Islet precursor cell (in vitro differentiated cells): Measurements from ENCODE around the gene GARNL3.

ENCODE experiments used
- DNase-seq: peaks from one replicate; pipeline ENCODE4 v3.0.0-alpha.2; 2018

The GARNL3 gene

GRCh38 chr9:127411122-127411521 lies 146.5 kb downstream of the GARNL3 start:
- DNase-seq, result no peak

- DNase-seq, result no peak
Measured at GRCh38 chr9:127415141-127415540, 150.6 kb downstream of the GARNL3 start.

GRCh38 chr9:127415657-127416056 lies 151.1 kb downstream of the GARNL3 start:
- no peak for DNase-seq

- DNase-seq, result peak; percentile 81
Measured at GRCh38 chr9:127417131-127418036, 152.8 kb downstream of the GARNL3 start.

- DNase-seq, result peak; percentile 81
Measured at GRCh38 chr9:127418037-127418471, 153.5 kb downstream of the GARNL3 start.

DNA sequence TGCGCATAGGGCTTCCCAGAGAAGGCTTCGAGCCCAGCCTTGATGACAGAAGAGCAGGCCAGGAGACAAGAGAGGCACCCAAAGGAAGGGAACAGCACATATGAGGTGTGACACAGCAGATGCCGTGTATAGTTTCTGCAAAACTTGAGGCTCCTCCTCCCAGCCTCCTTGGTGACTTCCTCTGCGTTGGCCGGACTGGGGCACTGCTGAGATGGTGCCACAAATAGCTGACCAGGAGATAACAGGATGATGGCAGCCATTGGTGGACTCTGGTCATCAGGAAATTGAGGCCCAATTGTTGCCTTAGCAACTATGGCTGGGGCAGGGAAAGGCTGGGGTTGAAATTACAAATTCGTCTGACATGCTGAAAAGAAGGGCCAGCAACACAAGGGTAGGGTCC lies 154.8 kb downstream of the GARNL3 start:
- no peak for DNase-seq

- DNase-seq, result no peak
Measured at GRCh38 chr9:127421057-127421456, 156.5 kb downstream of the GARNL3 start.

- no peak for DNase-seq
Measured at GRCh38 chr9:127422133-127422782, 157.7 kb downstream of the GARNL3 start.

DNA sequence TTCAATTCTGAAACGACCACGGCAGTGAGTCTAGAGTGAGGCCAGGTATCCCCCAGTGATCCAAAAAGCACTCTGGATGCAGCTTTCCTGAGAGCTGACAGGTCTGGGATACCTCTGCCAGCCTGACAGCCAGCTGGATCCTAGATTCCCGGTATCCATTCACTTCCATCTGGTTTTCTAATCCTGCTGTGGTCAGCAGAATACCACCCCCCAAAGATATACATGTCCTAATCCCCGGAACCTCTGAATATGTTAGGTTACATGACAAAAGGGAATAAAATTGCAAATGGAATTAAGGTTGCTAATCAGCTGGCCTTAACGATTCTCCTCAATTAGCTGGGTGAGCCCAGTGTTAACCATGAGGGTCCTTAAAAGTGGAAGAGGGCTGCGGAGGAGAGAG lies 158.2 kb downstream of the GARNL3 start:
- DNase-seq, result no peak

GRCh38 chr9:127423476-127423933 lies 158.9 kb downstream of the GARNL3 start:
- no peak for DNase-seq

- peak; percentile 97 for DNase-seq
Measured at GRCh38 chr9:127423934-127424675, 159.5 kb downstream of the GARNL3 start, which contains the start of gene ZNF79. Gene ZNF79 (plus strand): TSS chr9:127424382. CDS start chr9:127424788, 406 bp downstream.

DNA sequence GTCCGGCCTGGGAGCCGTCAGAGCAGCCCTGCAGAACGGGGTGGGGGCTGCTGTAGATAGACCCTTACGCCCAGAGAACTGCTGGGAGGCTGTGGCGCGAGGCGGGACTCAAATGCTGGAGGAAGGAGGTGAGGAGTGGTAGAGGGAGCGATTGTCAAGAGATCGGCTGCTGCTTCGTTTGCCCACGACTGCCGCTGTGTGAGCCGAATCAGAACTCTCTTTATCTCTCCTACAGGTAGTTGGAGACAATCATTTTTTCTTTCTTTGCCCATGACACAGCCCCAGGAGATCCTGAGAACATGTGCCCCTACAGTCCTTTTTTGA lies 160.1 kb downstream of the GARNL3 start:
- DNase-seq, result no peak

- no peak for DNase-seq
Measured at GRCh38 chr9:127426756-127427155, 162.2 kb downstream of the GARNL3 start.

- DNase-seq, result no peak
Measured at GRCh38 chr9:127428348-127428747, 163.8 kb downstream of the GARNL3 start.

DNA sequence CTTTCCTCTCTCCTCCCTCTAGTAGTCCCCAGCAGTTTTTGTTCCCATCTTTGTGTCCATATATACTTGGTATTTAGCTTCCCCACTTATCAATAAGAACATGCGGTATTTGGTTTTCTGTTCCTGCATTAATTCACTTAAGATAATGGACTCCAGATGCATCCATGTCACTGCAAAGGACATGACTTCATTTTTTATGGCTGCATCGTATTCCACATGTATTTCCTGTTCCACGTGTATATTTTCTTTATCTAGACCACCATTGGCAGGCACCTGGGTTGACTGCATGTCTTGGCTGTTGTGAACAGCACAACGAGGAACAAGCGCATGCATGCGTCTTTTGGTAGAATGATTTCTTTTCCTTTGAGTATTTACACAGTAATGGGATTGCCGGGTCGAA lies 165.8 kb downstream of the GARNL3 start:
- no peak for DNase-seq

GRCh38 chr9:127437497-127438264 lies 173.1 kb downstream of the GARNL3 start:
- no peak for DNase-seq

- DNase-seq, result peak; percentile 81
Measured at GRCh38 chr9:127438394-127438793, 173.8 kb downstream of the GARNL3 start.
